Large intestine (tissue), 3 donors: Measurements from ENCODE around the gene EHMT1. TPM values are rescaled to one million over a fixed set of nuclear protein-coding genes. Genes with fewer than 3 reads are reported as not detected.

Experiments used
- DNase-seq, 2 donors: peaks; one replicate each; pipeline versions ENCODE4 v3.0.0 to v3.0.0-alpha.2; 2013
- H3K27ac ChIP-seq: one replicate; pipeline ENCODE4 v1.5.1; 2013; ENCODE audit warnings: low read length
- H3K27me3 ChIP-seq: 2 replicates; pipeline ENCODE4 v1.6.1; 2013; ENCODE audit warnings: low read length; ENCODE audit not compliant: control insufficient read depth, insufficient read depth
- H3K36me3 ChIP-seq: 2 replicates; pipeline ENCODE4 v1.6.1; 2013; ENCODE audit warnings: low read length; ENCODE audit not compliant: control insufficient read depth, insufficient read depth
- H3K4me1 ChIP-seq: one replicate; pipeline ENCODE4 v1.6.1; 2013; ENCODE audit warnings: low read length; ENCODE audit not compliant: control insufficient read depth, insufficient read depth
- H3K4me3 ChIP-seq: one replicate; pipeline ENCODE4 v1.5.1; 2013; ENCODE audit warnings: low read length
- H3K9me3 ChIP-seq: one replicate; pipeline ENCODE4 v1.6.1; 2013; ENCODE audit warnings: mild to moderate bottlenecking, low read depth, low read length, moderate library complexity; ENCODE audit not compliant: control insufficient read depth
- WGBS: methylation state at CpG from one replicate; pipeline ENCODE4 v1.1.5; 2013; ENCODE audit warnings: low lambda C conversion rate; ENCODE audit not compliant: insufficient coverage; 5-methylcytosine and 5-hydroxymethylcytosine counted together
- polyA plus RNA-seq: library from polyadenylated mRNA; unstranded; fragments of 120-200 nt; gene quantifications from one replicate; pipeline ENCODE4 v1.2.1, GENCODE V29; 2013

The EHMT1 gene
- polyA plus RNA-seq, 1 donor, result 38.7 TPM

DNA sequence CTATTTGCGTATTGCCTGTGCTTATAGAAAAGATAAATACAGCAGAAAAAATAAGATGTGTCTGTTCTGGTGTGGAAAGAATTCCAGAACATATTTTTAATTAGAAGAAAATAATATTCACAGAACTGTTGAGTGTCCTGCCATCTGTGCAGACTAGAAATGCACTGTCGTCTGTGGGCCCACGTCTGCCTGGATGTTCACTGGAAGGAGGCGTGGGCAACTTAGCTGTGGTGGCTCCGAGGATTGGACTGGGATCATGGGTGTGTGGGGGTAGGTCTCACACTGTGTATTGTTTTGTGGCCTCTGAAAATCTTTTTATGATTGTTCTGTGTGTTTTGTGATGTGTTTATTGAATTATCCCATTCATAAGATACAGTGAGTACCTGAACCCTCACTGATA lies 132.8 kb downstream of the EHMT1 start:
- no peaks in the 10 kb centered on the region for H3K27me3 ChIP-seq
- WGBS, result no CpG with 5 or more reads among the region's 5 CpGs
- no peak for DNase-seq
- no peaks in the 10 kb centered on the region for H3K4me1 ChIP-seq
- H3K27ac ChIP-seq, result no peak overlapping the region
- H3K9me3 ChIP-seq, result peaks cover 5% of the 10 kb centered on the region
- peaks cover 53% of the 10 kb centered on the region for H3K36me3 ChIP-seq
- H3K4me3 ChIP-seq, result no peak overlapping the region

DNA sequence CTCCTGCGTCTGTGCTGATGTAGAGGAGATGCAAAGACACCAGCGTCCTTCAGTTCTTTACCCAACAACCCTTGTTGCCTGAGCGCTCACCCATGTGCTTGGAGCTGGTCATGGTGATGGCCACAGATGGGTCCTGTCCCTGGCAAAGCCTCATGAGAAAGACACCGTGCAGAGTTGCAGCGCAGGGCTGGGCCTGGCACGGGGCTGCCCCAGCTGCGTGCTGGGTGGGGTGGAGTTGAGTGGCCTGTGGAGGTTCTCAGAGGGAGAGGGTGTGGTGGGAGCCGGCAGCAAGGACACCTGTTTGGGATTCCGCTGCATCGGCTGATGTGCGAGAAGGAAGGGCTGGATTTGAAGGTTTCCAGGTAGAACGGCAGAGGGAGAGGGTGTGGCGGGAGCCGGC lies 133.6 kb downstream of the EHMT1 start:
- H3K27me3 ChIP-seq, result no peaks in the 10 kb centered on the region
- DNase-seq, result no peak
- peaks cover 55% of the 10 kb centered on the region for H3K36me3 ChIP-seq

DNA sequence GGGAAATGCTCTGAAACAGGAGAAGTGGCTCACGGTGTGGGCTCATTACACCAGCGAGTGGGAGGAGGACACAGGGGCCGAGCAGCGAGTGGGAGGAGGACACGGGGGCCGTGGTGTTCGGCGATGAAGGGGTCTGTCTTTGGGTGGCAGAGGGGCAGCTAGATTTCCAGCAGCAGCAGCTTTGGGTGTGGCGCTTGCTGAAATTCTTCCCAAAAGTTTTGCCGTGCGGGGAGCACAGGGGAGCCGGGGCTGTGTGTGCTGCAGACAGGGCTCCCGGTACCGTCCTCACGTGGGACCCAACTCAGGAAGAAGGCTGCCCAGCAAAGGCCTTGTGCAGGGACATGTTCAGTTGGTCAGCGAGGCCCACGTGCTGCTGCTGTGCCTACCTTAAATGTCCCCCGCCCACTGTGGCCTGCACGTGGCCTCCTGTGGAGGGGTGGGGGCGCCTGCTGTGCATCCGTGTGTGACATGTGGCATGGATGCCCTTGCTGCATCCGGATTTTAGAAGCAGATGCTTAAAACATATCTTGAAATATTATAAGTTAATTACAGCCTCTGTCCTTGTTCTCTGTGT lies 134.5 kb downstream of the EHMT1 start:
- no CpG with 5 or more reads among the region's 22 CpGs for WGBS
- DNase-seq, result no peak
- Histone ChIP-seq H3K9me3 (peaks cover 5% of the 10 kb centered on the region), H3K36me3 (peaks cover 63% of the 10 kb centered on the region), H3K27me3 (no peaks in the 10 kb centered on the region), H3K27ac (no peak overlapping the region), H3K4me3 (no peak overlapping the region), H3K4me1 (no peaks in the 10 kb centered on the region)

More for the DNA sequence above, 133.6 kb downstream of the EHMT1 start:
- WGBS, result no CpG with 5 or more reads among the region's 14 CpGs
- Histone ChIP-seq H3K9me3 (peaks cover 5% of the 10 kb centered on the region), H3K4me3 (no peak overlapping the region), H3K4me1 (no peaks in the 10 kb centered on the region), H3K27ac (no peak overlapping the region)

DNA sequence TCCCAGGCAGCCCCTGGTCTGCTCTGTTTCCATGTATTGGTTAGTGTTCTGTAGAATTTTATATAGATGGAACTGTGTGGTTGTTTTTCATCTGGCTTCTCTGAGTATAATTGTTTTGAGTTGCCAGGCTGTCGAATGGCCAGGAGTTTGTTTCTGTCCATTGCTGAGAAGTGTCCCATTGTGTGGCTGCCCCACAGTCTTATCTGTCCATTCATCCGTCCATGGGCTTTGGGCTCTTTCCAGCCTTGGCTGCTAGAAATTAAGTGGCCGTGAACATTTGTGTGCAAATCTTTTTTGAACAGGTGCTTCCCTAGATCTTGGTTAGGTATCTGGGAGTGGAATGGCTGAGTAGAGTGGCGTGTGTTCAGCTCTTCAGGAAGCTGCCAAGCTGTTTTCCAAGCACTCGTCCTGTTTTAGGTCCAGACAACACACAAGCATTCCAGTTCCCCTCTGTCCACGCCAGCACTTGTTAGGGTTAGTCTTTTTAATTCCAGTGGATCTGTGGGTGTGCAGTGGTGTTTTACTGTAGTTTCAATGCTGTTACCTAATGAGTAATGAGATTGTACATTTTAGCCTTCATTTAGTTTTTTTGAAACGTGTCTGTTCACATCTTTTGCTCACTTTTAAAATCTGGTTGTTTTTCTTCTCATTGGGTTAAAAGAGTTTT lies 136.6 kb downstream of the EHMT1 start:
- Histone ChIP-seq H3K27me3 (no peaks in the 10 kb centered on the region), H3K4me3 (no peak overlapping the region), H3K9me3 (peaks cover 5% of the 10 kb centered on the region), H3K4me1 (no peaks in the 10 kb centered on the region), H3K27ac (no peak overlapping the region), H3K36me3 (peaks cover 76% of the 10 kb centered on the region)
- 86% methylated on average over 1 of the region's 7 CpGs for WGBS
- DNase-seq, result no peak

DNA sequence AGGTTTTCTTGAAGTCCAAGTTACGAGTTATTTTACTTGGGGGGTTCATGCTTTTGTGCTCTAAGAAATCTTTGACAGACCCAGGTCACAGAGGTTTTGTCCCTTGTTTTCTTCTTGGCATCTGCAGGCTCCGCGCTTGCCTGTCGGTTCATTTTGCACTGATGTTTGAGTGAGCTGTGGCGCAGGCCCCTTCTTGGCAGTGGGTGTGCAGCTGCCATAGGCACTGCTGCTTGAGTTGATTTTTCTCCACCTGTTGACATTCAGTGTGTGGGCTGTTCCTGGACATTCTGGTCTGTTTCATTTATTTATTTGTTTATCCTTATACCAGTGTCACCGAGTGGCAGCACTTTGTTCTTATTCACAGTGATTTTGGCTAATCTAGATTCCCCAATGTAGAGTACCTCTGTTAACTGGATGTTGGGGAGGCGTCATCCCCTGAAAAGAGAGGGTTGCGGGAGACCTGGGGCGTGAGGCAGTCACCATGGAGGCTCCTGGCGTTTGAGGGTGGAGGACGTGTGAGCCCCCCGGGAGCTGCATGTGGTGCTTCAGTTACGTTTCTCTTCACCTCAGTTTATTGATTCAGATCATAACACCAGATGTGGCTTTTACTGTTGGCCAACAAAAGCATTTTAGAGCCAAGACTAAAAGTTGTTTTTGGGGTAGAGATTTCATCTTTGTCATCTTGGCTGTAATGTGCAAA lies 137.4 kb downstream of the EHMT1 start:
- no peak for DNase-seq
- Histone ChIP-seq H3K36me3 (peaks cover 77% of the 10 kb centered on the region), H3K4me3 (no peak overlapping the region), H3K27ac (no peak overlapping the region), H3K27me3 (no peaks in the 10 kb centered on the region), H3K9me3 (peaks cover 5% of the 10 kb centered on the region), H3K4me1 (no peaks in the 10 kb centered on the region)
- WGBS, result 100% methylated on average over 1 of the region's 13 CpGs

DNA sequence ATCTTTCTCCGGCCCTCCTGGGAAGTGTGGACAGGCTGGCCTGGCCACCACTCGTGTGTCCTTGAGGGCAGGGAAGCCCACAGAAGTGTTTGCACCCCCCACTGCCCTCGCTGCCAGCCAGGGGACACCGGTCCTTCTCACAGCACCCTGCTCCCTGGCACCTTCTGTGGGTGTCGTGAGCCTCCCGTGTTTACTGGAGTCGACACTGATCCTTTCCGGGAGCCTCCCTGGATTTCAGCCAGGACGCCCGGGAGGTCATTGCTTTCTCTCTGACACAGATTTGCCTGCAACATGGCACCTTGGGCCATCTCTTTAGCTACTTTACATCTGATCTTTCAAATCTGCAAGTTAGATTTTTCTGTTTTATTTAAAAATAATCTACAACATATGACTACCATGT lies 138.3 kb downstream of the EHMT1 start:
- no peak overlapping the region for H3K27ac ChIP-seq
- H3K27me3 ChIP-seq, result no peaks in the 10 kb centered on the region
- DNase-seq, result no peak
- H3K4me3 ChIP-seq, result no peak overlapping the region
- H3K36me3 ChIP-seq, result peaks cover 76% of the 10 kb centered on the region
- no peaks in the 10 kb centered on the region for H3K4me1 ChIP-seq
- WGBS, result no CpG with 5 or more reads among the region's 10 CpGs
- H3K9me3 ChIP-seq, result peaks cover 5% of the 10 kb centered on the region

DNA sequence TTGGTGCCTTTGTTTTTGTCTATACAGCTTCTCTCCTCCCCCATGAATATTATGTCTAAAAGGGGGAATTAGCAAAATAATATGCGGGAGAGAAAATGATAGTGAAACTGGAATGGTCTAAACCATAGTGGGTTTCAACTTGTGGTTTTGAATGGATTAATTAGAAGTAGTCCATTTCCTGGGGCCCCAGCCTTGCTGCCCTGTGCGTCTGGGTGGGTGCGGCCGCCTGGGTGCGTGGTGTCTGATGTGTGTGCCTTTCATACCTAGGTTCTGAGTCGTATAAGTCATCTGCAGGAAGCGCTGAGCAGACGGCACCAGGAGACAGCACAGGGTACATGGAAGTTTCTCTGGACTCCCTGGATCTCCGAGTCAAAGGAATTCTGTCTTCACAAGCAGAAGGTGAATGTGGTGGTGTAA lies 138.8 kb downstream of the EHMT1 start:
- Histone ChIP-seq H3K4me3 (no peak overlapping the region), H3K36me3 (peaks cover 77% of the 10 kb centered on the region)
- DNase-seq, result no peak

DNA sequence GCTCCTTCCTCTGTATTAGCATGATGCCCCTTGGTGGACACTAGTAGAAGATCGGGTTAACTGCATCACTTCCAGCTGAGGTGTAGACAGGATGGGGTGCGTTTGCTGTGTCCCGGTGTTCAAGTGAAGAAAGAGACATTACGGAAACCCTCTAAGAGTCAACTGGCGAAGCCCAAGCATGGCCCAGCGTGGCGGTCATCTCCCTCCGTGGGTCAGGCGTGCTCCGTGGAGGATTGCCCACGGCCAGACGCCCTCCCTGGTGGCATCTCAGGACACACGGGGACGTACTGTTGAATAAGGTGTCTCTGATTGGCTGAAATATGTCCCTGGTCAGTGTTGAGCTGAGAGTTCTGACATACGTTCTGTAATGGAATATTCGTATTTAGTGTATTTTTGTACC lies 139.3 kb downstream of the EHMT1 start:
- no CpG with 5 or more reads among the region's 16 CpGs for WGBS
- H3K9me3 ChIP-seq, result peaks cover 5% of the 10 kb centered on the region
- H3K36me3 ChIP-seq, result peaks cover 78% of the 10 kb centered on the region
- DNase-seq, result no peak
- no peak overlapping the region for H3K27ac ChIP-seq
- H3K27me3 ChIP-seq, result no peaks in the 10 kb centered on the region
- no peak overlapping the region for H3K4me3 ChIP-seq
- H3K4me1 ChIP-seq, result no peaks in the 10 kb centered on the region

More for the DNA sequence above, 138.8 kb downstream of the EHMT1 start:
- Histone ChIP-seq H3K4me1 (no peaks in the 10 kb centered on the region), H3K27me3 (no peaks in the 10 kb centered on the region), H3K9me3 (peaks cover 5% of the 10 kb centered on the region), H3K27ac (no peak overlapping the region)
- WGBS, result no CpG with 5 or more reads among the region's 9 CpGs

DNA sequence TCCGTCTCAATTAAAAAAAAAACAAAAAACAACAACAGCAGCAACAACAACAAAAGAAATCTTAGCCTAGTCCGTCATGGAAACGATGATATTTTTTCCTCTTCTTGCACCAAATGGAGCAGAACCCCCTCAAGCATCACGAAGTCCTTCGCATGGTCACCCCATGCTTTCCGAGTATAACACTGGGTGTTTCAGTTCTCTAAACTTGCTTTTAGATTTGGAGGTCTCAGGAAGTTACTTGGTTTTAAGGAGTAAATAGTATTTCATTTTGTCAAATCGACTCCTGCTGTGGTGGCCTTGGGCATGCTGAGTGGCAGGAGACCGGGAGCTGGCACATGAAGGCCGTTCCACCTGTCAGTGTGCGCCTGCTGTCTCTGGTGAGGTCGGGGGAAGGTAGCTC lies 140.3 kb downstream of the EHMT1 start:
- H3K36me3 ChIP-seq, result peaks cover 79% of the 10 kb centered on the region
- no peak overlapping the region for H3K27ac ChIP-seq
- no peak overlapping the region for H3K4me3 ChIP-seq
- 94% methylated on average over 2 of the region's 11 CpGs for WGBS
- H3K27me3 ChIP-seq, result no peaks in the 10 kb centered on the region
- H3K4me1 ChIP-seq, result no peaks in the 10 kb centered on the region
- no peak for DNase-seq
- H3K9me3 ChIP-seq, result peaks cover 5% of the 10 kb centered on the region

DNA sequence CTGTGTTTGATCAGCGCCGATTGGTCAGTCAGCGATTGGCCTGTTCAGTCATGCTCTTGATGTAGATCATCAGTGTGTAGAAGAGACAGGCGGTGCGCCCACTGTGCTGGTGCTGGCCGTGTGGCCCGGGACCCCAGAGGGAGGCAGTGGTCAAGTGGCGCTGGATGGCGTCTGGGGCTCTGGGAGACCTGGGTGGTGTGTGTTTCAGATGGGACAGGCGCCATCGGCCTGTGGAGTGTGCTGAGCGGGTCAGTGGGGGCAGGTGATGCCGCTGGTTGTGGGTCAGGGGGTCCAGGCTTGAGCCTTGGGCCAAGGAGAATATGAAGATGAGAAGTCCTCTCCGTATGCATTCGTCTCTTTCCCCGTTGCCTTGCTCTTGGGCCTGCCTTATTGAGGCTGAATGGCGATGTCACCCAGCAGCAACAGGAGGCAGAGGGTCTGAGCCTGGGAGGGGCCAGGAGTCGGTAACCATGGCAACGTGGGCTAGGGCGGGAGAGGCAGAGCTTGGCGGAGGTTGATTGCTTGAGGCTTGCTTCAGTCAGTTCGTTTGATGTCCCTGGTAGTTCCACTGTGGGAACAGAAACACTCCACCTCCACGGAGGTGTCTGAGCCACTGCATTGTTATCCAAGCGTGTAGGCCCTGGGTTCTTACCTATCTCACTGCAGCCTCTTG lies 141.0 kb downstream of the EHMT1 start:
- Histone ChIP-seq H3K27ac (no peak overlapping the region), H3K4me3 (no peak overlapping the region), H3K36me3 (peaks cover 75% of the 10 kb centered on the region), H3K27me3 (no peaks in the 10 kb centered on the region), H3K4me1 (no peaks in the 10 kb centered on the region), H3K9me3 (peaks cover 4% of the 10 kb centered on the region)
- WGBS, result no CpG with 5 or more reads among the region's 24 CpGs
- no peak for DNase-seq
